HFFc6 (cell line): ENCODE results near the gene TMEM14C. TPM values are rescaled to one million over a fixed set of nuclear protein-coding genes. Genes with fewer than 3 reads are reported as not detected.

Source experiments
- DNase-seq: peaks from one replicate; pipeline ENCODE4 v3.0.0-alpha.2; 2018
- H3K27ac Mint-ChIP-seq: 2 replicates; pipeline ENCODE4 v1.8.0; 2020; ENCODE audit warnings: mild to moderate bottlenecking, mixed read lengths
- H3K27me3 Mint-ChIP-seq: 2 replicates; pipeline ENCODE4 v1.8.0; 2021; ENCODE audit warnings: mild to moderate bottlenecking, moderate library complexity, mixed read lengths; ENCODE audit not compliant: insufficient read depth
- H3K36me3 Mint-ChIP-seq: 2 replicates; pipeline ENCODE4 v1.8.0; 2021; ENCODE audit warnings: low read depth, mixed read lengths
- H3K4me1 Mint-ChIP-seq: 2 replicates; pipeline ENCODE4 v1.8.0; 2020; ENCODE audit warnings: low read depth, mixed read lengths
- H3K4me3 Mint-ChIP-seq: 2 replicates; pipeline ENCODE4 v1.8.0; 2020; ENCODE audit warnings: mild to moderate bottlenecking, moderate library complexity, mixed read lengths
- H3K9me3 Mint-ChIP-seq: 2 replicates; pipeline ENCODE4 v1.8.0; 2020; ENCODE audit warnings: mild to moderate bottlenecking, mixed read lengths
- total RNA-seq, 6 experiments: library from RNA; stranded (reverse); fragmentation: NEBNext Ultra II Directional; extraction: Animal tissue kit (Norgen Biotek cat#: 25700); gene quantifications; 2 replicates in 1 of 6; 3 replicates in 5 of 6; pipeline ENCODE4 v1.2.3, GENCODE V29; 2021
- TF ChIP-seq, protein P1 (sequence below): fragments of 200-600 bp; sonication (generic); IDR thresholded peaks from 2 replicates; pipeline ENCODE4 v1.5.0; 2021; ENCODE audit warnings: antibody characterized with exemption, mild to moderate bottlenecking

TMEM14C gene
- total RNA-seq, 6 experiments from 2014 or later, result 140 to 158 (median 145) TPM

DNA sequence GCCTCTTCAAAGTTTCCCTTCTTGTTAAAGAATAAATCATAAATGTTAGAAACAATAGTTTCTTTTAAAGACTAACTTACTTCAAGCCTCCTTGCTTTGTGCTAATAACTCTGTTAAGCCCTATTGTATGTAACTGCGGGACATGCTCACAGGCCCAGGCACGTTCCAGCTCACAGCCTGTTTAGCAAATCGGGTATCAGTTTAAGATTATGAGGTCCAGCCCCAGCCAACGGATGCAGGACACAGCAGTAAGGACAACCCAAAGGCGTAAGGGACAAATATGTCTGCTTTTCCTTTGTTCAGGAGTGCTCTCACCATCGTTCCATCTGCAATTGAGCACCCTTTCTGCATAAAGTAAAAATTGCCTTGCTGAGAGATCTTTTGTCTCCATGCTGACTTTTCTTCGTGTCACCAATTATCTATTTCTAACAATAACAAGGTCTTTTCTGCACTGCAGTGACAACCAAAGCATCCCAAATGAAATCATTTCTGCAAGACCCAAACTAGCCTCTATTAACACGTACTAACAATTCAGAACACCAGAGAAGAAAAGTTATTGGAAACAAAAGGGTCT is 29.8 kb upstream of the TMEM14C start:
- Mint-ChIP-seq H3K4me1 (peaks cover 25% of the 10 kb centered on the region), H3K4me3 (peak overlapping the region; percentile 96), H3K36me3 (peaks cover 18% of the 10 kb centered on the region), H3K27me3 (peaks cover 2% of the 10 kb centered on the region; the same call in 1 of the 2 replicates), H3K9me3 (no peaks in the 10 kb centered on the region; the same call in 1 of the 2 replicates), H3K27ac (peak overlapping the region; percentile 72)
- no peak for DNase-seq
- TF ChIP-seq, protein P1, sequence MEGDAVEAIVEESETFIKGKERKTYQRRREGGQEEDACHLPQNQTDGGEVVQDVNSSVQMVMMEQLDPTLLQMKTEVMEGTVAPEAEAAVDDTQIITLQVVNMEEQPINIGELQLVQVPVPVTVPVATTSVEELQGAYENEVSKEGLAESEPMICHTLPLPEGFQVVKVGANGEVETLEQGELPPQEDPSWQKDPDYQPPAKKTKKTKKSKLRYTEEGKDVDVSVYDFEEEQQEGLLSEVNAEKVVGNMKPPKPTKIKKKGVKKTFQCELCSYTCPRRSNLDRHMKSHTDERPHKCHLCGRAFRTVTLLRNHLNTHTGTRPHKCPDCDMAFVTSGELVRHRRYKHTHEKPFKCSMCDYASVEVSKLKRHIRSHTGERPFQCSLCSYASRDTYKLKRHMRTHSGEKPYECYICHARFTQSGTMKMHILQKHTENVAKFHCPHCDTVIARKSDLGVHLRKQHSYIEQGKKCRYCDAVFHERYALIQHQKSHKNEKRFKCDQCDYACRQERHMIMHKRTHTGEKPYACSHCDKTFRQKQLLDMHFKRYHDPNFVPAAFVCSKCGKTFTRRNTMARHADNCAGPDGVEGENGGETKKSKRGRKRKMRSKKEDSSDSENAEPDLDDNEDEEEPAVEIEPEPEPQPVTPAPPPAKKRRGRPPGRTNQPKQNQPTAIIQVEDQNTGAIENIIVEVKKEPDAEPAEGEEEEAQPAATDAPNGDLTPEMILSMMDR, result no peak

GRCh38 chr6:10694302-10695085 is 28.4 kb upstream of the TMEM14C start, which contains the start of the genes C6orf52 and PAK1IP1:
Gene C6orf52 (minus strand): TSS chr6:10694616. CDS start chr6:10687550, 7,066 bp downstream.
Gene PAK1IP1 (plus strand): TSS chr6:10694972. CDS start chr6:10694986, 14 bp downstream.
- Mint-ChIP-seq H3K27ac (peak within 1 kb of the TSS; percentile 100), H3K36me3 (peaks cover 23% of the 10 kb centered on the region), H3K27me3 (peaks cover 2% of the 10 kb centered on the region; the same call in 1 of the 2 replicates), H3K9me3 (no peaks in the 10 kb centered on the region; the same call in 1 of the 2 replicates), H3K4me3 (peak within 1 kb of the TSS; percentile 96), H3K4me1 (peaks cover 25% of the 10 kb centered on the region)
- TF ChIP-seq, protein P1, result no peak
- peak; percentile 87 for DNase-seq

DNA sequence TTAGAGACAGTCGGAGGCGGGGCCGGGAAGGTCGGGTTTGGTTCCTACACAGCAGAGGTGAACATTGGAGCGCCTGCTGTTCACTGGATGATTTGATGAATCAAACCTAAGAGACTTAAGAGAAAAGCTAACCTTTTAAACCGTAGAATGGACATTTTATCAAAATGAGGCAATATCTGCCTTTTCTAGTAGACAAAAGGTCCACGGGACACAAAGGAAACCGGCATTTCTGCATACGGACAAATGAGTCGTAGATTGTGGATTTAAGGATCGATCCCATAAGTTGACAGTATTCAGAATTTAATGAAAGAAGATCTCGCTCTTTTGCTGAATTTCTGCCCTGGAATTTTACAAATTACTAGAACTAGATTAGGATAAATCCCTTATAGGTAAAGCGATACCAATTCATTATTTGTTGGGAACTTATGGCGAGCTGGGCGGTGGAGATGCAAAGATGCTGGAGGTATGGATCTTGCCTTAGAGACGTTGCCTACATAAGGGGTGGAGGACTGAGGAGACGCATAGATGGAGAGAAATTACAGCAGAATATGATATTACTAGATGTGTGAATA is 27.7 kb upstream of the TMEM14C start:
- peak overlapping the region; percentile 96 for H3K4me3 Mint-ChIP-seq
- peaks cover 25% of the 10 kb centered on the region for H3K4me1 Mint-ChIP-seq
- no peaks in the 10 kb centered on the region; the same call in 1 of the 2 replicates for H3K9me3 Mint-ChIP-seq
- TF ChIP-seq, protein P1, result no peak
- peaks cover 23% of the 10 kb centered on the region for H3K36me3 Mint-ChIP-seq
- peaks cover 2% of the 10 kb centered on the region; the same call in 1 of the 2 replicates for H3K27me3 Mint-ChIP-seq
- DNase-seq, result no peak
- peak overlapping the region; percentile 100 for H3K27ac Mint-ChIP-seq

GRCh38 chr6:10696655-10697054 is 26.2 kb upstream of the TMEM14C start:
- Mint-ChIP-seq H3K27me3 (no peaks in the 10 kb centered on the region), H3K4me3 (peak overlapping the region; percentile 96; the same call in 1 of the 2 replicates), H3K4me1 (peaks cover 25% of the 10 kb centered on the region), H3K27ac (no peak overlapping the region), H3K36me3 (peaks cover 23% of the 10 kb centered on the region), H3K9me3 (no peaks in the 10 kb centered on the region; the same call in 1 of the 2 replicates)
- DNase-seq, result no peak
- TF ChIP-seq, protein P1, result no peak

GRCh38 chr6:10713962-10714361 is 8.9 kb upstream of the TMEM14C start:
- TF ChIP-seq, protein P1, result no peak
- DNase-seq, result no peak
- Mint-ChIP-seq H3K9me3 (peaks cover 9% of the 10 kb centered on the region; the same call in 1 of the 2 replicates), H3K27ac (no peak overlapping the region), H3K4me3 (no peak overlapping the region), H3K4me1 (no peaks in the 10 kb centered on the region), H3K27me3 (no peaks in the 10 kb centered on the region), H3K36me3 (peaks cover 8% of the 10 kb centered on the region)
